G401.6 (cell line): Measurements from ENCODE around the gene ZNF112.

Source experiments
- FAIRE-seq: peaks from 2 replicates; lab custom pipeline; 2012; peaks lifted over from hg19 to GRCh38; lab: Jason Lieb, UNC

Gene ZNF112

GRCh38 chr19:44280916-44281315, 75.6 kb downstream of the ZNF112 start:
- FAIRE-seq: no peak

DNA sequence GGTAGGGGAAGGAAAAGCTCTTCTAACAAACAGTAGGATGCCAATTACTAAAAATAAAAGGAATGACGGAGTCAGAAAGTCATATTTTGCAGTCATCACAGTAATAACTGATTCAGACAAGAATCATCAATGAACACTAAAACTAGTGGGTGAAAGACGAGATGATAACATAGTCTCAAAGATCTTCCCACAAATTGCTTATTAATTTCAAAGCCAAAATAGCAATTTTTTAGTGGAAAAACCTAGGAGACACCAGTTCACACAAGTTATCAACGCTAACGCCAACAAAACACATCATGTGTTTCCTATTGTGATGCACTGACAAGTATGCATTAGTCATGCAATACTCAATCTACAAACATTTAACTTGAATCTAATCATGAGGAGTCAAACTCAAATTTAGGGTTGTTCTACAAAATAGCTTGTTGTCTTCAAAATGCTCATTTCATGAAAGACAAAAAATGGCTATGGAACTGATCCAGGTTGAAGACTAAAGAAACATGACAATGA, 78.2 kb downstream of the ZNF112 start:
- no peak for FAIRE-seq

DNA sequence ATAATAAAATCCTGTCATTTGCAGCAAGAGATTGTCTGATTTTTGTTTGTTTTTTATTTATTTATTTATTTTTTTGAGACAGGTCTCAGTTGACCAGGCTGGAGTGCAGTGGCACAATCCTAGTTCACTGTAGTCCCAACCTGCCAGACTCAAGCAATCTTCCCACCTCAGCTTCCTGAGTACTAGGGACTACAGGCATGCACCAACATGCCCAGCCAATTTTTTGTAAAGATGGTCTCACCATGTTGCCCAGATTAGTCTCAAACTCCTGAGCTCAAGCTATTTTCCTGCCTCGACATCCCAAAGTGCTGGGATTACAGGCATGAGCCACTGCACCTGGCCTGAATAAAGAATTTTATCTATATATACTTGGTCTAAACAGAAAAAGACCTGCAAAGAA, 79.1 kb downstream of the ZNF112 start:
- FAIRE-seq: no peak
